Neural cell (in vitro differentiated cells): Measurements from ENCODE around the gene SPOP. TPM values are rescaled to one million over a fixed set of nuclear protein-coding genes. Genes with fewer than 3 reads are reported as not detected.

Experiments
- H2AFZ ChIP-seq: fragments of 200-600, 300-800 bp; sonication (generic), shearing (Covaris generic); 2 replicates; pipeline ENCODE4 v1.6.0; 2014; ENCODE audit warnings: low read depth, mild to moderate bottlenecking, antibody characterized with exemption, low read length, moderate library complexity
- H3F3A ChIP-seq: fragments of 200-600 bp; shearing (Covaris generic); 2 replicates; pipeline ENCODE4 v1.6.1; 2016; ENCODE audit warnings: mild to moderate bottlenecking, moderate library complexity, mixed read lengths, antibody characterized with exemption, low read length; ENCODE audit not compliant: insufficient read depth, poor library complexity, severe bottlenecking
- H3K27ac ChIP-seq: fragments of 200-600, 300-800 bp; sonication (generic), shearing (Covaris generic); 2 replicates; pipeline ENCODE4 v1.5.1; 2014; ENCODE audit warnings: mild to moderate bottlenecking, low read length, moderate library complexity
- H3K27me3 ChIP-seq: fragments of 300-800, 200-600 bp; sonication (generic), shearing (Covaris generic); 2 replicates; pipeline ENCODE4 v1.6.0; 2014; ENCODE audit warnings: mild to moderate bottlenecking, low read depth, low read length, moderate library complexity; ENCODE audit not compliant: insufficient read depth
- H3K36me3 ChIP-seq: fragments of 300-800, 200-600 bp; sonication (generic), shearing (Covaris generic); 2 replicates; pipeline ENCODE4 v1.5.1; 2014; ENCODE audit warnings: mild to moderate bottlenecking, antibody characterized with exemption, low read length, moderate library complexity; ENCODE audit not compliant: insufficient read depth
- H3K4me2 ChIP-seq: fragments of 300-800, 200-600 bp; sonication (generic), shearing (Covaris generic); 2 replicates; pipeline ENCODE4 v1.6.0; 2014; ENCODE audit warnings: mild to moderate bottlenecking, low read length
- H3K4me3 ChIP-seq: fragments of 300-800, 200-600 bp; sonication (generic), shearing (Covaris generic); 2 replicates; pipeline ENCODE4 v1.5.1; 2014; ENCODE audit warnings: mild to moderate bottlenecking, low read length, moderate library complexity
- H3K79me2 ChIP-seq: fragments of 200-600 bp; shearing (Covaris generic); replicated peaks from 2 replicates; pipeline ENCODE4 v1.6.0; 2014; ENCODE audit warnings: mild to moderate bottlenecking, low read length, moderate library complexity; ENCODE audit not compliant: insufficient read depth
- H3K9ac ChIP-seq: fragments of 300-800, 200-600 bp; sonication (generic), shearing (Covaris generic); 2 replicates; pipeline ENCODE4 v1.6.1; 2016; ENCODE audit warnings: mild to moderate bottlenecking, low read length, mixed read lengths
- H3K9me2 ChIP-seq: fragments of 200-600 bp; shearing (Covaris generic); 2 replicates; pipeline ENCODE4 v1.6.1; 2016; ENCODE audit warnings: mild to moderate bottlenecking, low read length, mixed read lengths; ENCODE audit not compliant: insufficient read depth
- H3K9me3 ChIP-seq: fragments of 200-600, 300-800 bp; sonication (generic), shearing (Covaris generic); 2 replicates; pipeline ENCODE4 v1.6.1; 2016; ENCODE audit warnings: mild to moderate bottlenecking, mixed run types, low read length, moderate library complexity, mixed read lengths
- H4K20me1 ChIP-seq: fragments of 200-600 bp; shearing (Covaris generic); 2 replicates; pipeline ENCODE4 v1.6.1; 2016; ENCODE audit warnings: mild to moderate bottlenecking, mixed run types; ENCODE audit not compliant: insufficient read depth
- EP300 ChIP-seq: fragments of 450-650 bp; conservative IDR thresholded peaks from 2 replicates; pipeline ENCODE4 v1.6.1; 2014; ENCODE audit warnings: antibody characterized with exemption, mild to moderate bottlenecking, moderate library complexity; ENCODE audit not compliant: poor library complexity, severe bottlenecking
- EZH2 ChIP-seq: fragments of 200-600, 300-800 bp; shearing (Covaris generic), sonication (generic); IDR thresholded peaks from 2 replicates; pipeline ENCODE4 v1.6.1; 2014; ENCODE audit warnings: antibody characterized with exemption, low read length, borderline replicate concordance, mild to moderate bottlenecking; ENCODE audit not compliant: insufficient read depth, poor library complexity, severe bottlenecking
- MXI1 ChIP-seq: fragments of 450-650 bp; conservative IDR thresholded peaks from 2 replicates; pipeline ENCODE4 v1.6.1; 2014; ENCODE audit warnings: antibody characterized with exemption, mild to moderate bottlenecking; ENCODE audit not compliant: poor library complexity, severe bottlenecking
- POLR2AphosphoS5 ChIP-seq: IDR thresholded peaks from 2 replicates; pipeline ENCODE4 v1.6.1; 2012
- RAD21 ChIP-seq: fragments of 450-650 bp; conservative IDR thresholded peaks from 2 replicates; pipeline ENCODE4 v1.6.1; 2014; ENCODE audit warnings: antibody characterized with exemption, mild to moderate bottlenecking, moderate library complexity
- SMC3 ChIP-seq: fragments of 450-650 bp; conservative IDR thresholded peaks from 2 replicates; pipeline ENCODE4 v1.6.1; 2014; ENCODE audit warnings: antibody characterized with exemption, mild to moderate bottlenecking, moderate library complexity; ENCODE audit not compliant: poor library complexity
- TAF1 ChIP-seq: IDR thresholded peaks from 2 replicates; pipeline ENCODE4 v1.6.1; 2012; ENCODE audit warnings: low read depth
- polyA plus RNA-seq: library from polyadenylated mRNA; depleted of rRNA; stranded (reverse); fragments of >200 nt; gene quantifications from 2 replicates; pipeline ENCODE4 v1.2.3, GENCODE V29; 2014
- TF ChIP-seq, protein P1 (sequence below): fragments of 450-650 bp; IDR thresholded peaks from 2 replicates; pipeline ENCODE4 v1.5.1; 2014; ENCODE audit warnings: antibody characterized with exemption, mild to moderate bottlenecking, moderate library complexity; ENCODE audit not compliant: poor library complexity, severe bottlenecking
- TF ChIP-seq, protein P2 (sequence below): IDR thresholded peaks from 2 replicates; pipeline ENCODE4 v1.6.1; 2012; ENCODE audit warnings: borderline replicate concordance

Gene SPOP
- polyA plus RNA-seq, 1 donor from 2014 or later: 71.9 TPM

DNA sequence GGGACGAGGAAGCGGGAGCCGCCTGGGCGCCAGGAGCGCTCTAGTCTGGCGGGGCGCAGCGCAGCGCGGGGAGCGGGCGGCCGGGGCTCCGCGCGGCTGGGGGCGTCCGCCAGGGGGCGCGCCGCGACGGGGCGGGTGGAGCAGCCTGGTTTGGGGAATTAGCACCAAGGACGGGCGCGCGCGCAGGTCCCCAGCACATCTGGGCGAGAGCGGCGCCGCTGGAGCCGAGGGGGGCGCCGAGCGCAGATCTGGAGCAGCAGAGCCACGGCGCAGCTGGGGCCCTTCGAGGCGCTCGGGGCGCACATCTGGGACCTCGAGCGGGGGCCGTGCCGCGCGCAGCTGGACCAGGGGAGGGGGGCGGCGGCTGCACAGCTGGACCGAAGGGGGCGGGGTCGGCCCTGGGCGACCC is 102.2 kb downstream of the SPOP start, which contains the start of gene NXPH3:
NXPH3 (plus strand) TSS at position 193 of the 409 bp plus-strand sequence. CDS start 349 bp downstream, outside the sequence.
- H3K27ac ChIP-seq: no peak within 1 kb of the TSS
- peak within 1 kb of the TSS; percentile 56 for H3K9ac ChIP-seq
- TF ChIP-seq RAD21 (peak; percentile 39), MXI1 (no peak), POLR2AphosphoS5 (no peak), SMC3 (peak; percentile 44)
- TF ChIP-seq, protein P1, sequence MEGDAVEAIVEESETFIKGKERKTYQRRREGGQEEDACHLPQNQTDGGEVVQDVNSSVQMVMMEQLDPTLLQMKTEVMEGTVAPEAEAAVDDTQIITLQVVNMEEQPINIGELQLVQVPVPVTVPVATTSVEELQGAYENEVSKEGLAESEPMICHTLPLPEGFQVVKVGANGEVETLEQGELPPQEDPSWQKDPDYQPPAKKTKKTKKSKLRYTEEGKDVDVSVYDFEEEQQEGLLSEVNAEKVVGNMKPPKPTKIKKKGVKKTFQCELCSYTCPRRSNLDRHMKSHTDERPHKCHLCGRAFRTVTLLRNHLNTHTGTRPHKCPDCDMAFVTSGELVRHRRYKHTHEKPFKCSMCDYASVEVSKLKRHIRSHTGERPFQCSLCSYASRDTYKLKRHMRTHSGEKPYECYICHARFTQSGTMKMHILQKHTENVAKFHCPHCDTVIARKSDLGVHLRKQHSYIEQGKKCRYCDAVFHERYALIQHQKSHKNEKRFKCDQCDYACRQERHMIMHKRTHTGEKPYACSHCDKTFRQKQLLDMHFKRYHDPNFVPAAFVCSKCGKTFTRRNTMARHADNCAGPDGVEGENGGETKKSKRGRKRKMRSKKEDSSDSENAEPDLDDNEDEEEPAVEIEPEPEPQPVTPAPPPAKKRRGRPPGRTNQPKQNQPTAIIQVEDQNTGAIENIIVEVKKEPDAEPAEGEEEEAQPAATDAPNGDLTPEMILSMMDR: peak; percentile 77
- H3K36me3 ChIP-seq: no peaks in the 10 kb centered on the region
- peak within 1 kb of the TSS; percentile 27 for H3K4me2 ChIP-seq
- H4K20me1 ChIP-seq: no peaks in the 10 kb centered on the region
- H3F3A ChIP-seq: no peaks in the 10 kb centered on the region
- peak within 1 kb of the TSS; percentile 6 for H2AFZ ChIP-seq
- H3K9me3 ChIP-seq: no peaks in the 10 kb centered on the region
- H3K79me2 ChIP-seq: no peaks in the 10 kb centered on the region
- H3K9me2 ChIP-seq: no peaks in the 10 kb centered on the region
- peaks cover 50% of the 10 kb centered on the region for H3K27me3 ChIP-seq
- peak within 1 kb of the TSS; percentile 80 for H3K4me3 ChIP-seq

DNA sequence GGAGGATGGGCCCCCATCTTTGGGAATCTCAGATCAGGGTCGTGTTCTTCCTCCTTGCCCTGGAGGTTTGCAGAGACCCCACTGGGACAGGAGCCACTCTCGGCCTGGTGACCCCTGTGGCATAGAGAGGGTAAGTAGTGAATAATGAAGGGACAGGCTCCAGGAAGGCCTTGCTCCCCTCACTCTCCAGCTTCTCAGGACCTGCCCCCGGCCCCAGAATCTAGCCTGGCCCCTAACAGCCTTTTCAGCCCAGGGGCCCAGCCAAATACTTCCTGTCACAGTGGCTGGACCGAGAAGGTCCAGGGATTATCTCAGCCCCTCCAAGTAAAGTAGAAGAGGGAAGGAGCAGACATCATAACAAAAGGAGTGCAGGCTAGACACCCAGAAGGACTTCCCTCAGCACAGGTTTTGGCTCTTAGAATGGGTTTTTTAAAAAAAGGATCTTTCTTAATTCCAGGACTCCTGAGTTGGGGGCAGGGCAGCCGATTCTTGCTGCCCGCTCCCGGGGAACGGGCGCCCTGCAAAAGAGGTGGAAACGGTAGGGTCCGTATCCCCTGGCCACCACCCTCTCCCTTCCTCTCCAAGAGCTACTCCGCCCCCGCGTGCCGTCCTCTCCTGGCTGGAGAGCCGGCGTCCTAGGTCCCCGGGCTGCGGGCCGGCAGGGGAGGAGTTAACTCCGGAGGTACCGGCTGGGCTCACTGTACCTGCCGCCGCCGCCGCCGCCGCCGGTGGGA is 102.8 kb downstream of the SPOP start:
- no peaks in the 10 kb centered on the region for H3K36me3 ChIP-seq
- H3K27me3 ChIP-seq: peaks cover 55% of the 10 kb centered on the region
- H3K4me2 ChIP-seq: no peak overlapping the region
- H3K9me2 ChIP-seq: no peaks in the 10 kb centered on the region
- no peaks in the 10 kb centered on the region for H3K9me3 ChIP-seq
- H2AFZ ChIP-seq: no peak overlapping the region
- H3K4me3 ChIP-seq: peak overlapping the region; percentile 80
- no peaks in the 10 kb centered on the region for H3F3A ChIP-seq
- no peak overlapping the region for H3K27ac ChIP-seq
- TF ChIP-seq EZH2 (no peak), MXI1 (no peak)
- TF ChIP-seq, protein P1: no peak
- H3K79me2 ChIP-seq: no peaks in the 10 kb centered on the region
- no peak overlapping the region for H3K9ac ChIP-seq
- H4K20me1 ChIP-seq: no peaks in the 10 kb centered on the region

DNA sequence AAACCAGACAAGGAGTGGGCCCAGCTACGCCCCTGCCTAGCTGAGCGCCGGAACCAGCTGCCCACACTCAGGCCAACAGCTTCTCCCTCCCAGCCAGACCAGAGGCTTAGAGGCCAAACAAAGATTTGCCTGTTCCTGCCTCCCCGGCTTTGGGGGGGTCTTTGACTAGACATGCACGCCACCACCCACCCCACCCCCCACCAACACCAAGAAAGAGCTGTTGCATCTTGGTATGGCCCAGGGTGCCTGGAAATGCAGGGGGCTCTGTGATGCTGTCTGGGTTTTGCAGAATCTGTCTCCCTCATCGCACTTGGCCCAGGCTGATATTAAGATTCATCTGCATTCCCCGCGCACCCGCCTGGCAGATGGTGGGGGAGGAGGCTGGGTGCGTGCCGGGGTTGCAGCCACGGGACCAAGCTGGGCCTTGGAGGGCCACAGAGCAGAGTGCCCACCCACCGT is 103.5 kb downstream of the SPOP start:
- Histone ChIP-seq H3K4me3 (no peak overlapping the region), H3K27me3 (peaks cover 55% of the 10 kb centered on the region), H3F3A (no peaks in the 10 kb centered on the region)

More for the DNA sequence above, 103.5 kb downstream of the SPOP start:
- no peaks in the 10 kb centered on the region for H3K36me3 ChIP-seq
- no peak overlapping the region for H3K4me2 ChIP-seq
- H3K79me2 ChIP-seq: no peaks in the 10 kb centered on the region
- H3K9ac ChIP-seq: no peak overlapping the region
- no peaks in the 10 kb centered on the region for H4K20me1 ChIP-seq
- no peak overlapping the region for H2AFZ ChIP-seq
- H3K9me2 ChIP-seq: no peaks in the 10 kb centered on the region
- no peak overlapping the region for H3K27ac ChIP-seq
- no peaks in the 10 kb centered on the region for H3K9me3 ChIP-seq
- TF ChIP-seq EP300 (no peak), MXI1 (no peak), SMC3 (no peak), RAD21 (no peak), POLR2AphosphoS5 (no peak), TAF1 (no peak), EZH2 (no peak)
- TF ChIP-seq, protein P2, sequence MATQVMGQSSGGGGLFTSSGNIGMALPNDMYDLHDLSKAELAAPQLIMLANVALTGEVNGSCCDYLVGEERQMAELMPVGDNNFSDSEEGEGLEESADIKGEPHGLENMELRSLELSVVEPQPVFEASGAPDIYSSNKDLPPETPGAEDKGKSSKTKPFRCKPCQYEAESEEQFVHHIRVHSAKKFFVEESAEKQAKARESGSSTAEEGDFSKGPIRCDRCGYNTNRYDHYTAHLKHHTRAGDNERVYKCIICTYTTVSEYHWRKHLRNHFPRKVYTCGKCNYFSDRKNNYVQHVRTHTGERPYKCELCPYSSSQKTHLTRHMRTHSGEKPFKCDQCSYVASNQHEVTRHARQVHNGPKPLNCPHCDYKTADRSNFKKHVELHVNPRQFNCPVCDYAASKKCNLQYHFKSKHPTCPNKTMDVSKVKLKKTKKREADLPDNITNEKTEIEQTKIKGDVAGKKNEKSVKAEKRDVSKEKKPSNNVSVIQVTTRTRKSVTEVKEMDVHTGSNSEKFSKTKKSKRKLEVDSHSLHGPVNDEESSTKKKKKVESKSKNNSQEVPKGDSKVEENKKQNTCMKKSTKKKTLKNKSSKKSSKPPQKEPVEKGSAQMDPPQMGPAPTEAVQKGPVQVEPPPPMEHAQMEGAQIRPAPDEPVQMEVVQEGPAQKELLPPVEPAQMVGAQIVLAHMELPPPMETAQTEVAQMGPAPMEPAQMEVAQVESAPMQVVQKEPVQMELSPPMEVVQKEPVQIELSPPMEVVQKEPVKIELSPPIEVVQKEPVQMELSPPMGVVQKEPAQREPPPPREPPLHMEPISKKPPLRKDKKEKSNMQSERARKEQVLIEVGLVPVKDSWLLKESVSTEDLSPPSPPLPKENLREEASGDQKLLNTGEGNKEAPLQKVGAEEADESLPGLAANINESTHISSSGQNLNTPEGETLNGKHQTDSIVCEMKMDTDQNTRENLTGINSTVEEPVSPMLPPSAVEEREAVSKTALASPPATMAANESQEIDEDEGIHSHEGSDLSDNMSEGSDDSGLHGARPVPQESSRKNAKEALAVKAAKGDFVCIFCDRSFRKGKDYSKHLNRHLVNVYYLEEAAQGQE: no peak
- TF ChIP-seq, protein P1: no peak
